ENCODE measurements around the gene SIRPA.

SIRPA gene

GRCh38 chr20:1887321-1887720 lies 7.9 kb upstream of the SIRPA start:
- H3K27ac ChIP-seq = no peak overlapping the region
- TF ChIP-seq ZFX (IDR thresholded peaks at IDR 0.05; ENCODE audit: borderline replicate concordance) (no peak), CTCF (IDR thresholded peaks at IDR 0.05) (no peak)

GRCh38 chr20:1887756-1888155 lies 7.5 kb upstream of the SIRPA start:
- H3K27ac ChIP-seq = no peak overlapping the region
- TF ChIP-seq CTCF (IDR thresholded peaks at IDR 0.05) (no peak), ZFX (IDR thresholded peaks at IDR 0.05; ENCODE audit: borderline replicate concordance) (no peak)

GRCh38 chr20:1888796-1889463 lies 6.3 kb upstream of the SIRPA start:
- no peak overlapping the region for H3K27ac ChIP-seq
- TF ChIP-seq CTCF (IDR thresholded peaks at IDR 0.05) (no peak), ZFX (IDR thresholded peaks at IDR 0.05; ENCODE audit: borderline replicate concordance) (no peak)

GRCh38 chr20:1890469-1891262 lies 4.5 kb upstream of the SIRPA start:
- TF ChIP-seq ZFX (IDR thresholded peaks at IDR 0.05; ENCODE audit: borderline replicate concordance) (no peak), CTCF (IDR thresholded peaks at IDR 0.05) (no peak)
- H3K27ac ChIP-seq = no peak overlapping the region

- H3K27ac ChIP-seq = no peak overlapping the region
- TF ChIP-seq ZFX (IDR thresholded peaks at IDR 0.05; ENCODE audit: borderline replicate concordance) = no peak
- TF ChIP-seq CTCF (IDR thresholded peaks at IDR 0.05) = no peak
Observed at GRCh38 chr20:1891263-1892118, 3.7 kb upstream of the SIRPA start.

DNA sequence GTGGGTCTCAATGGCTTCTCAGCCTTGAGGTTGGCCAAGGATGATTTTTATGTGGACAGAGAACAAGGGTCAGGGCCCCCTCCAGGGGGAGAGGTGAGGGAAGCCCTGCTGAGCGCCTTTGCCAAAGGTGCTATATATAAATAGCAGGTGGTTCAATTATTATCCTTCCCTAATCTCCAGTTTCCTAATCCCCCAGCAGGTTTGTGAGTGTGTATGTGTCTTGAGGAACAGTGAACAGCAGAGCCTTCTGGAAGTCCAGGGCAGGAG lies 3.2 kb upstream of the SIRPA start:
- H3K27ac ChIP-seq = no peak overlapping the region
- TF ChIP-seq ZFX (IDR thresholded peaks at IDR 0.05; ENCODE audit: borderline replicate concordance) (no peak), CTCF (IDR thresholded peaks at IDR 0.05) (no peak)

Measured in 22Rv1 (cell line).